Measurements from ENCODE around the gene EPN2. TPM values are rescaled to one million over a fixed set of nuclear protein-coding genes. Genes with fewer than 3 reads are reported as not detected.

Gene EPN2
- total and polyA plus RNA-seq, 2 experiments from 2014 or later: 19.0 to 35.9 TPM

DNA sequence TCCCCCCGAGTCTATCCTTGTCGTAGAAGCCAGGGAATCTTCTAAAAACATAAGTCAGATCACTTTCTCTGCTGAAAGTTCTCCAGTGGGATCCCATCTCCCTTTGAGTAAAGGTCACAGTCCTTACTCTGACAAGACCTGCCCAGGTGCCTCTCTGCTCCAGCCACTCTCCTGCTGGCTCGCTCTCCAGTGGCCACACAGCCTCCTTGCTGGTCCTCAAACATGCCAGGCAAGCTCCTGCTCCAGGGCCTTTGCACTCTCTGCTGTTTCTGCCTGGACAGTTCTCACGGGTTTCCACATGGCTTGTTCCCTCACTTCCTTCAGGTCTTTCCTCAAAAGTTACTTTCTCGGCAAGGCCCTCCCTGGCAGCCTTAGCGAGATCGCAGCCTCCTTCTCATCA lies 122.0 kb downstream of the EPN2 start:
- no peak for DNase-seq (ENCODE audit: low spot score)
- H3K27me3 ChIP-seq: no peaks in the 10 kb centered on the region
- peaks cover 7% of the 10 kb centered on the region for H3K79me2 ChIP-seq
- H3K9me2 ChIP-seq (replicated peaks; ENCODE audit: insufficient read depth): no peaks in the 10 kb centered on the region
- H3K27ac ChIP-seq: no peak overlapping the region
- TF ChIP-seq, protein P1, sequence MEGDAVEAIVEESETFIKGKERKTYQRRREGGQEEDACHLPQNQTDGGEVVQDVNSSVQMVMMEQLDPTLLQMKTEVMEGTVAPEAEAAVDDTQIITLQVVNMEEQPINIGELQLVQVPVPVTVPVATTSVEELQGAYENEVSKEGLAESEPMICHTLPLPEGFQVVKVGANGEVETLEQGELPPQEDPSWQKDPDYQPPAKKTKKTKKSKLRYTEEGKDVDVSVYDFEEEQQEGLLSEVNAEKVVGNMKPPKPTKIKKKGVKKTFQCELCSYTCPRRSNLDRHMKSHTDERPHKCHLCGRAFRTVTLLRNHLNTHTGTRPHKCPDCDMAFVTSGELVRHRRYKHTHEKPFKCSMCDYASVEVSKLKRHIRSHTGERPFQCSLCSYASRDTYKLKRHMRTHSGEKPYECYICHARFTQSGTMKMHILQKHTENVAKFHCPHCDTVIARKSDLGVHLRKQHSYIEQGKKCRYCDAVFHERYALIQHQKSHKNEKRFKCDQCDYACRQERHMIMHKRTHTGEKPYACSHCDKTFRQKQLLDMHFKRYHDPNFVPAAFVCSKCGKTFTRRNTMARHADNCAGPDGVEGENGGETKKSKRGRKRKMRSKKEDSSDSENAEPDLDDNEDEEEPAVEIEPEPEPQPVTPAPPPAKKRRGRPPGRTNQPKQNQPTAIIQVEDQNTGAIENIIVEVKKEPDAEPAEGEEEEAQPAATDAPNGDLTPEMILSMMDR (IDR thresholded peaks at IDR 0.05; ENCODE audit: poor library complexity): no peak
- TF ChIP-seq EZH2phosphoT487 (IDR thresholded peaks at IDR 0.05; ENCODE audit: low read depth, severe bottlenecking, unreplicated experiment) (no peak), EZH2 (IDR thresholded peaks at IDR 0.05; ENCODE audit: borderline replicate concordance) (no peak)
- H3K4me2 ChIP-seq: no peak overlapping the region
- no peaks in the 10 kb centered on the region for H4K20me1 ChIP-seq (ENCODE audit: insufficient read depth, poor library complexity, severe bottlenecking)
- no peaks in the 10 kb centered on the region for H3K9me3 ChIP-seq (ENCODE audit: low read depth)
- whole genome bisulfite sequencing (ENCODE audit: low lambda C conversion rate, missing lambda C conversion rate): 91% methylated on average over 7 of the region's 7 CpGs
- no peak overlapping the region for H2AFZ ChIP-seq
- H3K4me1 ChIP-seq (ENCODE audit: insufficient read depth): peaks cover 12% of the 10 kb centered on the region
- H3K36me3 ChIP-seq (replicated peaks; ENCODE audit: insufficient read depth, low read depth): no peaks in the 10 kb centered on the region
- H3K4me3 ChIP-seq: no peak overlapping the region

- no peaks in the 10 kb centered on the region for H3K9me3 ChIP-seq (ENCODE audit: low read depth)
- 100% methylated on average over 5 of the region's 5 CpGs for WGBS (ENCODE audit: low lambda C conversion rate, missing lambda C conversion rate)
- no peak for DNase-seq (ENCODE audit: low spot score)
- no peak overlapping the region for H3K27ac ChIP-seq
- peaks cover 7% of the 10 kb centered on the region for H3K79me2 ChIP-seq
- no peaks in the 10 kb centered on the region for H4K20me1 ChIP-seq (ENCODE audit: insufficient read depth, poor library complexity, severe bottlenecking)
- no peak overlapping the region for H3K4me2 ChIP-seq
- H2AFZ ChIP-seq: no peak overlapping the region
- TF ChIP-seq EZH2phosphoT487 (IDR thresholded peaks at IDR 0.05; ENCODE audit: low read depth, severe bottlenecking, unreplicated experiment): no peak
- TF ChIP-seq, protein P1 (IDR thresholded peaks at IDR 0.05; ENCODE audit: poor library complexity): no peak
- TF ChIP-seq EZH2 (IDR thresholded peaks at IDR 0.05; ENCODE audit: borderline replicate concordance): no peak
- H3K36me3 ChIP-seq (replicated peaks; ENCODE audit: insufficient read depth, low read depth): no peaks in the 10 kb centered on the region
- no peaks in the 10 kb centered on the region for H3K27me3 ChIP-seq
- H3K4me3 ChIP-seq: no peak overlapping the region
- H3K4me1 ChIP-seq (ENCODE audit: insufficient read depth): peaks cover 12% of the 10 kb centered on the region
- H3K9me2 ChIP-seq (replicated peaks; ENCODE audit: insufficient read depth): no peaks in the 10 kb centered on the region
Observed at GRCh38 chr17:19359856-19360255, 122.7 kb downstream of the EPN2 start.

DNA sequence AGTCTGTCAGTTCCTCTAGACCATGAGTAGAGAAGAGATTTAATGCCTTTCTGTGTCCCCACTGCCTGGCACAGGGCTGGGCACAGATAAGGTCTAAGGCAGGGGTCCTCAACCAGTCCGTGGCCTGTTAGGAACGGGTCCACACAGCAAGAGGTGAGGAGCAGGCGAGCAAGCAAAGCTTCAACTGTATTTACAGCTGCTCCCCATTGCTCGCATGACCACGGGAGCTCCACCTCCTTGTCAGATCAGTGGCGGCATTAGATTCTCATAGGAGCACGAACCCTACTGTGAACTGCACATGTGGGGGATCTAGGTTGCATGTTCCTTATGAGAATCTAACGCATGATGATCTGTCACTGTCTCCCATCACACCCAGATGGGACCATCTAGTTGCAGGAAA lies 123.6 kb downstream of the EPN2 start:
- Histone ChIP-seq H3K27ac (no peak overlapping the region), H3K79me2 (peaks cover 7% of the 10 kb centered on the region), H3K9me3 (ENCODE audit: low read depth) (no peaks in the 10 kb centered on the region), H3K9me2 (replicated peaks; ENCODE audit: insufficient read depth) (no peaks in the 10 kb centered on the region), H3K4me3 (no peak overlapping the region), H4K20me1 (ENCODE audit: insufficient read depth, poor library complexity, severe bottlenecking) (no peaks in the 10 kb centered on the region), H3K4me1 (ENCODE audit: insufficient read depth) (peaks cover 12% of the 10 kb centered on the region), H3K27me3 (no peaks in the 10 kb centered on the region), H3K4me2 (no peak overlapping the region), H3K36me3 (replicated peaks; ENCODE audit: insufficient read depth, low read depth) (no peaks in the 10 kb centered on the region), H2AFZ (no peak overlapping the region)
- WGBS (ENCODE audit: low lambda C conversion rate, missing lambda C conversion rate): 92% methylated on average over 8 of the region's 8 CpGs
- no peak for TF ChIP-seq EZH2 (IDR thresholded peaks at IDR 0.05; ENCODE audit: borderline replicate concordance)
- TF ChIP-seq, protein P1 (IDR thresholded peaks at IDR 0.05; ENCODE audit: poor library complexity): no peak
- no peak for TF ChIP-seq EZH2phosphoT487 (IDR thresholded peaks at IDR 0.05; ENCODE audit: low read depth, severe bottlenecking, unreplicated experiment)
- no peak for DNase-seq (ENCODE audit: low spot score)

DNA sequence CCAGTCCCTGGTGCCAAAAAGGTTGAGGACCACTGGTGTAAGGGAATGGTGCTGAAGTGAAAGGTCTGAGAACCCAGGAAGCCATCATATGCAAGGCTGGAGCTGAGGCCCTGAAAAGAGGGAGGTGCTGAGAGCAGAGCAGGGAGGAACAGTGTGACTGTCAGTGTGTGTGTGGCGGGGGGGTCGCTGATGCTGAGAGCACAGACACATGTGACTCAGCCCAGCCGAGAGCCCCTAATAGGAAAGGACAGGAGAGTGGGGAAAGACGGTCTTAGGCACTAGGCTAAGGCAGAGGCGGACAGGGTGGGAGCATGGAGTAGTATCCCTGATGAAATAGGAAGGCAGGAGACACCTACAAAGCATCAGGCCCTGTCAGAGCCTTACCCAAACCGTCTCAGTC lies 124.2 kb downstream of the EPN2 start:
- no peak for DNase-seq (ENCODE audit: low spot score)
- TF ChIP-seq EZH2phosphoT487 (IDR thresholded peaks at IDR 0.05; ENCODE audit: low read depth, severe bottlenecking, unreplicated experiment) (no peak), EZH2 (IDR thresholded peaks at IDR 0.05; ENCODE audit: borderline replicate concordance) (no peak)
- TF ChIP-seq, protein P1 (IDR thresholded peaks at IDR 0.05; ENCODE audit: poor library complexity): no peak
- Histone ChIP-seq H3K4me3 (no peak overlapping the region), H3K27me3 (no peaks in the 10 kb centered on the region), H3K9me3 (ENCODE audit: low read depth) (no peaks in the 10 kb centered on the region), H3K4me2 (peak overlapping the region; percentile 86), H2AFZ (no peak overlapping the region), H3K36me3 (replicated peaks; ENCODE audit: insufficient read depth, low read depth) (no peaks in the 10 kb centered on the region), H3K79me2 (peaks cover 7% of the 10 kb centered on the region), H3K4me1 (ENCODE audit: insufficient read depth) (peaks cover 12% of the 10 kb centered on the region), H3K9me2 (replicated peaks; ENCODE audit: insufficient read depth) (no peaks in the 10 kb centered on the region), H4K20me1 (ENCODE audit: insufficient read depth, poor library complexity, severe bottlenecking) (no peaks in the 10 kb centered on the region), H3K27ac (no peak overlapping the region)
- WGBS (ENCODE audit: low lambda C conversion rate, missing lambda C conversion rate): 69% methylated on average over 6 of the region's 6 CpGs

Data from hepatocyte (in vitro differentiated cells).